Measurements from ENCODE around the gene LDLRAD4. TPM values are rescaled to one million over a fixed set of nuclear protein-coding genes. Genes with fewer than 3 reads are reported as not detected.

The LDLRAD4 gene
- total and polyA plus RNA-seq, 2 experiments from 2014 or later: 0.73 to 1.9 TPM

DNA sequence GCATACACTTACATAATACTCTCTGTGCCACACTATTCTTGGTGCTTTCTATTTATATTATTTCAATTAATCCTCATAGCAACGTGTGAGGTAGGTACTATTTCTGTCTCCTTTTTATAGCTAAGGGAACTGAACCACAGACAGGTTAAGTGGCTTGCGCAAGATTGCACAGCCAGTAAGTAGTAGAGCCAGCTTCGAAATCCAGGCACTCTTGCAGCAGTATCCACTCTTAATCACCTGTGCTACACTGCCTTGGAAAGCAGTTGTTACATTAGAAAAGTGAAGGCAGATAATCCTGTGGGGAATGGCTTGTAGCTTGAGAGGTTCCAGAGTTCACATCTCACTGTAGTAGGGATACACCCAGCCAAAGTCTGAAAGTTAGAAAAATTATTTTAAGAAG, 198.3 kb downstream of the LDLRAD4 start (continued):
- no peak for TF ChIP-seq NANOG (IDR thresholded peaks at IDR 0.05; ENCODE audit: borderline replicate concordance)
- no peak for TF ChIP-seq ZNF114 (CRISPR knock-in tag; IDR thresholded peaks at IDR 0.05)

DNA sequence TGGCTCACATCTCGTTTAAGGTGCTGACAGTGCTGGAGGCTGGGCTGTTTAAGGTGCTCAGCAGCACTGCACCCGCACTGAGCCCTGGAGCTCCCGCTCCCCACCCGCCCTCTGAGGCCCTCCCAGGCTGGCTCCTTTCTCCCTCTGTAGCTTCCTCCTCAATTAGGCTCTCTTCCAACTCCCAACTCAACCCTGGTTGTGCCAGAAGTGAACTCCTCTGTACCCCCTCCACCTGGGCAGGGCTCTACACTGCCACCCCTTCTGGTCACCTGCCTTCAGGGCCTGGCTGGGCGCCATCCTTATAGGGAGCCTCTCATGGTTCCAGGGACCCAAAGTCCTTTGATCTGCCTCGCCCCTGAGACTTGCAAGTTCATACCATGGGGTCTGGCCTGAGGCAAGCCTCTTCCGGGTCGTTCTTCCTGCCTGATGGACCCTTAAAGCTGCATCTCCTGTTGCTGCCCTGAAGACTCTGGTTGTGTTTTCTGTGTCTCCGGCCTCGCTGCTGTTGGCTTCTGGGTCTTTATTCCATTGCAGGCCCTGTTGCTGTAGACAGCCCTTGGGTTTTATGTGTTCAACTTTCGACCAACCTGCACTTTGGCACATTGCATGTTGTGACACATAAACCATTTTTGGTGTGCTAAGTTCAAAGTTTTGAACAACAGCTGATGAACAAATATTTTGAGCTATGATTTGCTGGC, 199.6 kb downstream of the LDLRAD4 start:
- no peak for ATAC-seq
- no peak overlapping the region for H3K27ac Mint-ChIP-seq
- TF ChIP-seq STAT1 (IDR thresholded peaks at IDR 0.05; ENCODE audit: unreplicated experiment) (no peak), ZNF114 (CRISPR knock-in tag; IDR thresholded peaks at IDR 0.05) (no peak), EZH2phosphoT487 (IDR thresholded peaks at IDR 0.05; ENCODE audit: unreplicated experiment) (no peak), NANOG (IDR thresholded peaks at IDR 0.05; ENCODE audit: borderline replicate concordance) (no peak), EZH2 (IDR thresholded peaks at IDR 0.05; ENCODE audit: low read depth, unreplicated experiment) (no peak), JUNB (IDR thresholded peaks at IDR 0.05; ENCODE audit: unreplicated experiment) (no peak), POLR2AphosphoS5 (IDR thresholded peaks at IDR 0.05; ENCODE audit: low read depth) (no peak), CREB1 (CRISPR knock-in tag; IDR thresholded peaks at IDR 0.05; ENCODE audit: low read depth) (no peak)
- TF ChIP-seq, protein P1, sequence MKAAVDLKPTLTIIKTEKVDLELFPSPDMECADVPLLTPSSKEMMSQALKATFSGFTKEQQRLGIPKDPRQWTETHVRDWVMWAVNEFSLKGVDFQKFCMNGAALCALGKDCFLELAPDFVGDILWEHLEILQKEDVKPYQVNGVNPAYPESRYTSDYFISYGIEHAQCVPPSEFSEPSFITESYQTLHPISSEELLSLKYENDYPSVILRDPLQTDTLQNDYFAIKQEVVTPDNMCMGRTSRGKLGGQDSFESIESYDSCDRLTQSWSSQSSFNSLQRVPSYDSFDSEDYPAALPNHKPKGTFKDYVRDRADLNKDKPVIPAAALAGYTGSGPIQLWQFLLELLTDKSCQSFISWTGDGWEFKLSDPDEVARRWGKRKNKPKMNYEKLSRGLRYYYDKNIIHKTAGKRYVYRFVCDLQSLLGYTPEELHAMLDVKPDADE (IDR thresholded peaks at IDR 0.05): no peak
- TF ChIP-seq, protein P2, sequence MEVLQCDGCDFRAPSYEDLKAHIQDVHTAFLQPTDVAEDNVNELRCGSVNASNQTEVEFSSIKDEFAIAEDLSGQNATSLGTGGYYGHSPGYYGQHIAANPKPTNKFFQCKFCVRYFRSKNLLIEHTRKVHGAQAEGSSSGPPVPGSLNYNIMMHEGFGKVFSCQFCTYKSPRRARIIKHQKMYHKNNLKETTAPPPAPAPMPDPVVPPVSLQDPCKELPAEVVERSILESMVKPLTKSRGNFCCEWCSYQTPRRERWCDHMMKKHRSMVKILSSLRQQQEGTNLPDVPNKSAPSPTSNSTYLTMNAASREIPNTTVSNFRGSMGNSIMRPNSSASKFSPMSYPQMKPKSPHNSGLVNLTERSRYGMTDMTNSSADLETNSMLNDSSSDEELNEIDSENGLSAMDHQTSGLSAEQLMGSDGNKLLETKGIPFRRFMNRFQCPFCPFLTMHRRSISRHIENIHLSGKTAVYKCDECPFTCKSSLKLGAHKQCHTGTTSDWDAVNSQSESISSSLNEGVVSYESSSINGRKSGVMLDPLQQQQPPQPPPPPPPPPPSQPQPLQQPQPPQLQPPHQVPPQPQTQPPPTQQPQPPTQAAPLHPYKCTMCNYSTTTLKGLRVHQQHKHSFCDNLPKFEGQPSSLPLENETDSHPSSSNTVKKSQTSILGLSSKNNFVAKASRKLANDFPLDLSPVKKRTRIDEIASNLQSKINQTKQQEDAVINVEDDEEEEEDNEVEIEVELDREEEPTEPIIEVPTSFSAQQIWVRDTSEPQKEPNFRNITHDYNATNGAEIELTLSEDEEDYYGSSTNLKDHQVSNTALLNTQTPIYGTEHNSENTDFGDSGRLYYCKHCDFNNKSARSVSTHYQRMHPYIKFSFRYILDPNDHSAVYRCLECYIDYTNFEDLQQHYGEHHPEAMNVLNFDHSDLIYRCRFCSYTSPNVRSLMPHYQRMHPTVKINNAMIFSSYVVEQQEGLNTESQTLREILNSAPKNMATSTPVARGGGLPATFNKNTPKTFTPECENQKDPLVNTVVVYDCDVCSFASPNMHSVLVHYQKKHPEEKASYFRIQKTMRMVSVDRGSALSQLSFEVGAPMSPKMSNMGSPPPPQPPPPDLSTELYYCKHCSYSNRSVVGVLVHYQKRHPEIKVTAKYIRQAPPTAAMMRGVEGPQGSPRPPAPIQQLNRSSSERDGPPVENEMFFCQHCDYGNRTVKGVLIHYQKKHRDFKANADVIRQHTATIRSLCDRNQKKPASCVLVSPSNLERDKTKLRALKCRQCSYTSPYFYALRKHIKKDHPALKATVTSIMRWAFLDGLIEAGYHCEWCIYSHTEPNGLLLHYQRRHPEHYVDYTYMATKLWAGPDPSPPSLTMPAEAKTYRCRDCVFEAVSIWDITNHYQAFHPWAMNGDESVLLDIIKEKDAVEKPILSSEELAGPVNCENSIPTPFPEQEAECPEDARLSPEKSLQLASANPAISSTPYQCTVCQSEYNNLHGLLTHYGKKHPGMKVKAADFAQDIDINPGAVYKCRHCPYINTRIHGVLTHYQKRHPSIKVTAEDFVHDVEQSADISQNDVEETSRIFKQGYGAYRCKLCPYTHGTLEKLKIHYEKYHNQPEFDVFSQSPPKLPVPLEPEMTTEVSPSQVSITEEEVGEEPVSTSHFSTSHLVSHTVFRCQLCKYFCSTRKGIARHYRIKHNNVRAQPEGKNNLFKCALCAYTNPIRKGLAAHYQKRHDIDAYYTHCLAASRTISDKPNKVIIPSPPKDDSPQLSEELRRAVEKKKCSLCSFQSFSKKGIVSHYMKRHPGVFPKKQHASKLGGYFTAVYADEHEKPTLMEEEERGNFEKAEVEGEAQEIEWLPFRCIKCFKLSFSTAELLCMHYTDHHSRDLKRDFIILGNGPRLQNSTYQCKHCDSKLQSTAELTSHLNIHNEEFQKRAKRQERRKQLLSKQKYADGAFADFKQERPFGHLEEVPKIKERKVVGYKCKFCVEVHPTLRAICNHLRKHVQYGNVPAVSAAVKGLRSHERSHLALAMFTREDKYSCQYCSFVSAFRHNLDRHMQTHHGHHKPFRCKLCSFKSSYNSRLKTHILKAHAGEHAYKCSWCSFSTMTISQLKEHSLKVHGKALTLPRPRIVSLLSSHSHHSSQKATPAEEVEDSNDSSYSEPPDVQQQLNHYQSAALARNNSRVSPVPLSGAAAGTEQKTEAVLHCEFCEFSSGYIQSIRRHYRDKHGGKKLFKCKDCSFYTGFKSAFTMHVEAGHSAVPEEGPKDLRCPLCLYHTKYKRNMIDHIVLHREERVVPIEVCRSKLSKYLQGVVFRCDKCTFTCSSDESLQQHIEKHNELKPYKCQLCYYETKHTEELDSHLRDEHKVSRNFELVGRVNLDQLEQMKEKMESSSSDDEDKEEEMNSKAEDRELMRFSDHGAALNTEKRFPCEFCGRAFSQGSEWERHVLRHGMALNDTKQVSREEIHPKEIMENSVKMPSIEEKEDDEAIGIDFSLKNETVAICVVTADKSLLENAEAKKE (CRISPR knock-in tag; IDR thresholded peaks at IDR 0.05): no peak
- TF ChIP-seq, protein P3, sequence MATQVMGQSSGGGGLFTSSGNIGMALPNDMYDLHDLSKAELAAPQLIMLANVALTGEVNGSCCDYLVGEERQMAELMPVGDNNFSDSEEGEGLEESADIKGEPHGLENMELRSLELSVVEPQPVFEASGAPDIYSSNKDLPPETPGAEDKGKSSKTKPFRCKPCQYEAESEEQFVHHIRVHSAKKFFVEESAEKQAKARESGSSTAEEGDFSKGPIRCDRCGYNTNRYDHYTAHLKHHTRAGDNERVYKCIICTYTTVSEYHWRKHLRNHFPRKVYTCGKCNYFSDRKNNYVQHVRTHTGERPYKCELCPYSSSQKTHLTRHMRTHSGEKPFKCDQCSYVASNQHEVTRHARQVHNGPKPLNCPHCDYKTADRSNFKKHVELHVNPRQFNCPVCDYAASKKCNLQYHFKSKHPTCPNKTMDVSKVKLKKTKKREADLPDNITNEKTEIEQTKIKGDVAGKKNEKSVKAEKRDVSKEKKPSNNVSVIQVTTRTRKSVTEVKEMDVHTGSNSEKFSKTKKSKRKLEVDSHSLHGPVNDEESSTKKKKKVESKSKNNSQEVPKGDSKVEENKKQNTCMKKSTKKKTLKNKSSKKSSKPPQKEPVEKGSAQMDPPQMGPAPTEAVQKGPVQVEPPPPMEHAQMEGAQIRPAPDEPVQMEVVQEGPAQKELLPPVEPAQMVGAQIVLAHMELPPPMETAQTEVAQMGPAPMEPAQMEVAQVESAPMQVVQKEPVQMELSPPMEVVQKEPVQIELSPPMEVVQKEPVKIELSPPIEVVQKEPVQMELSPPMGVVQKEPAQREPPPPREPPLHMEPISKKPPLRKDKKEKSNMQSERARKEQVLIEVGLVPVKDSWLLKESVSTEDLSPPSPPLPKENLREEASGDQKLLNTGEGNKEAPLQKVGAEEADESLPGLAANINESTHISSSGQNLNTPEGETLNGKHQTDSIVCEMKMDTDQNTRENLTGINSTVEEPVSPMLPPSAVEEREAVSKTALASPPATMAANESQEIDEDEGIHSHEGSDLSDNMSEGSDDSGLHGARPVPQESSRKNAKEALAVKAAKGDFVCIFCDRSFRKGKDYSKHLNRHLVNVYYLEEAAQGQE (IDR thresholded peaks at IDR 0.05; ENCODE audit: unreplicated experiment): no peak
- TF ChIP-seq, protein P4, sequence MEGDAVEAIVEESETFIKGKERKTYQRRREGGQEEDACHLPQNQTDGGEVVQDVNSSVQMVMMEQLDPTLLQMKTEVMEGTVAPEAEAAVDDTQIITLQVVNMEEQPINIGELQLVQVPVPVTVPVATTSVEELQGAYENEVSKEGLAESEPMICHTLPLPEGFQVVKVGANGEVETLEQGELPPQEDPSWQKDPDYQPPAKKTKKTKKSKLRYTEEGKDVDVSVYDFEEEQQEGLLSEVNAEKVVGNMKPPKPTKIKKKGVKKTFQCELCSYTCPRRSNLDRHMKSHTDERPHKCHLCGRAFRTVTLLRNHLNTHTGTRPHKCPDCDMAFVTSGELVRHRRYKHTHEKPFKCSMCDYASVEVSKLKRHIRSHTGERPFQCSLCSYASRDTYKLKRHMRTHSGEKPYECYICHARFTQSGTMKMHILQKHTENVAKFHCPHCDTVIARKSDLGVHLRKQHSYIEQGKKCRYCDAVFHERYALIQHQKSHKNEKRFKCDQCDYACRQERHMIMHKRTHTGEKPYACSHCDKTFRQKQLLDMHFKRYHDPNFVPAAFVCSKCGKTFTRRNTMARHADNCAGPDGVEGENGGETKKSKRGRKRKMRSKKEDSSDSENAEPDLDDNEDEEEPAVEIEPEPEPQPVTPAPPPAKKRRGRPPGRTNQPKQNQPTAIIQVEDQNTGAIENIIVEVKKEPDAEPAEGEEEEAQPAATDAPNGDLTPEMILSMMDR (conservative IDR thresholded peaks at IDR 0.05; ENCODE audit: low read depth in 2 of 2): no peak

More for the DNA sequence above, 199.6 kb downstream of the LDLRAD4 start:
- Histone ChIP-seq H3K27ac (ENCODE audit: low read depth) (no peak overlapping the region), H2AFZ (no peak overlapping the region), H3K4me1 (ENCODE audit: insufficient read depth) (0 out of 2 replicates have a peak, but pooled peaks cover 4% of the 10 kb centered on the region), H3F3A (replicated peaks; ENCODE audit: low read depth) (no peaks in the 10 kb centered on the region), H3K36me3 (ENCODE audit: insufficient read depth) (no peaks in the 10 kb centered on the region), H3K27me3 (ENCODE audit: insufficient read depth) (no peaks in the 10 kb centered on the region), H3K4me3 (no peak overlapping the region), H4K20me1 (replicated peaks; ENCODE audit: insufficient read depth) (no peaks in the 10 kb centered on the region; the same call in 1 of the 2 replicates), H3K4me2 (no peak overlapping the region), H3K79me2 (replicated peaks; ENCODE audit: insufficient read depth) (no peaks in the 10 kb centered on the region), H3K9me2 (ENCODE audit: insufficient read depth) (peaks cover 5% of the 10 kb centered on the region; the same call in 1 of the 2 replicates)
- no peak overlapping the region for H3K4me3 Mint-ChIP-seq
- H3K27me3 Mint-ChIP-seq (ENCODE audit: insufficient read depth, low read depth, poor library complexity): peaks cover 5% of the 10 kb centered on the region
- H3K9me3 Mint-ChIP-seq: no peaks in the 10 kb centered on the region; the same call in 2 of the 3 replicates
- peaks cover 12% of the 10 kb centered on the region; the same call in 2 of the 3 replicates for H3K4me1 Mint-ChIP-seq
- no peaks in the 10 kb centered on the region for H3K36me3 Mint-ChIP-seq (ENCODE audit: low read depth)
- no peak for DNase-seq (ENCODE audit: low spot score)

Data from GM23338 (cell line).